HepG2 (cell line): Measurements from ENCODE around the gene MAGI1. TPM values are rescaled to one million over a fixed set of nuclear protein-coding genes. Genes with fewer than 3 reads are reported as not detected.

ENCODE experiments used
- ATAC-seq: fragments of 200-7000 bp; cut with Tn5 transposase; 3 replicates; pipeline ENCODE4 v1.9.1; 2020; ENCODE audit warnings: mild to moderate bottlenecking, moderate library complexity
- BruUV-seq: library from RNA; stranded (reverse); fragments of 400-500 nt; replicated peaks from 2 replicates; lab custom pipeline; 2021; lab: Mats Ljungman, UMichigan
- CTCF ChIA-PET: fragments of 300-600 bp; formaldehyde crosslinking; extraction: SDS; loops from one replicate; lab custom pipeline; 2021; ENCODE audit warnings: low total read pairs, inconsistent platforms, low intra/inter-chr PET ratio; lab: Yijun Ruan, JAX
- POLR2A ChIA-PET: fragments of 350-600 bp; sonication (Branson Sonifier 250); formaldehyde crosslinking; loops from one replicate; lab custom pipeline; 2020; ENCODE audit warnings: antibody characterized with exemption, inconsistent platforms; lab: Yijun Ruan, JAX
- DNase-seq: peaks from one replicate; pipeline ENCODE4 v3.0.0-alpha.2; 2015; ENCODE audit warnings: low spot score
- FAIRE-seq: peaks from 3 replicates; lab custom pipeline; 2011; peaks lifted over from hg19 to GRCh38; lab: Jason Lieb, UNC
- H2AFZ ChIP-seq: one replicate; pipeline ENCODE4 v1.6.1; 2011; ENCODE audit warnings: low read length, inconsistent platforms
- H3K27ac ChIP-seq: fragments of 300-600 bp; 3 replicates; pipeline ENCODE4 v1.8.0; 2011; ENCODE audit warnings: mixed run types, mild to moderate bottlenecking, mixed read lengths, low read length, inconsistent platforms; ENCODE audit not compliant: insufficient read depth; ENCODE audit errors: extremely low read length
- H3K27me3 ChIP-seq, 2 experiments: fragments of 200-600 bp in 1 of 2; 2 replicates in 1 of 2; 3 replicates in 1 of 2; pipeline versions ENCODE4 v1.6.0 to v1.8.0; 2011; ENCODE audit warnings: low read length in 2 of 2, mild to moderate bottlenecking in 2 of 2, moderate library complexity in 2 of 2, inconsistent platforms in 1 of 2; ENCODE audit not compliant: insufficient read depth in 2 of 2, control insufficient read depth in 1 of 2
- H3K36me3 ChIP-seq, 2 experiments: fragments of 200-600 bp in 1 of 2; replicated peaks in 1 of 2; 2 replicates in 1 of 2; 3 replicates in 1 of 2; pipeline versions ENCODE4 v1.5.1 to v1.8.0; 2011; ENCODE audit warnings: low read length in 2 of 2, inconsistent platforms in 1 of 2; ENCODE audit not compliant: insufficient read depth in 2 of 2, control insufficient read depth in 1 of 2
- H3K4me1 ChIP-seq: 2 replicates; pipeline ENCODE4 v1.5.1; 2012; ENCODE audit warnings: low read length, inconsistent platforms; ENCODE audit not compliant: insufficient read depth
- H3K4me2 ChIP-seq: 2 replicates; pipeline ENCODE4 v1.6.0; 2011; ENCODE audit warnings: low read depth, low read length, inconsistent platforms
- H3K4me3 ChIP-seq, 3 experiments: fragments of 200-600 bp in 1 of 3; sonication (generic), shearing (Covaris generic) in 1 of 3; replicated peaks in 1 of 3; 2 replicates each; pipeline ENCODE4 v1.5.1; 2011 to 2016; ENCODE audit warnings: low read length in 3 of 3, inconsistent platforms in 2 of 3, low read depth in 2 of 3, mild to moderate bottlenecking in 2 of 3, control low read depth in 1 of 3, mixed read lengths in 1 of 3; ENCODE audit not compliant: insufficient read depth in 1 of 3
- H3K79me2 ChIP-seq: one replicate; pipeline ENCODE4 v1.6.1; 2011; ENCODE audit warnings: low read length, inconsistent platforms; ENCODE audit not compliant: insufficient read depth
- H3K9ac ChIP-seq: 2 replicates; pipeline ENCODE4 v1.6.0; 2011; ENCODE audit warnings: mild to moderate bottlenecking, low read depth, low read length, inconsistent platforms; ENCODE audit not compliant: insufficient read depth
- H3K9me3 ChIP-seq: 2 replicates; pipeline ENCODE4 v1.5.1; 2012; ENCODE audit warnings: mild to moderate bottlenecking, low read length
- H4K20me1 ChIP-seq: 2 replicates; pipeline ENCODE4 v1.6.0; 2011; ENCODE audit warnings: inconsistent platforms, mild to moderate bottlenecking, low read length, moderate library complexity; ENCODE audit not compliant: insufficient read depth
- ARNTL ChIP-seq: sonication (generic); formaldehyde crosslinking; IDR thresholded peaks from 2 replicates; pipeline ENCODE4 v1.4.0; 2020; ENCODE audit warnings: mild to moderate bottlenecking, missing genetic modification reagents
- CBX1 ChIP-seq: IDR thresholded peaks from one replicate; pipeline ENCODE4 v1.6.1; 2016; ENCODE audit warnings: antibody characterized with exemption, low read depth
- HNRNPH1 ChIP-seq: fragments of 200-400 bp; formaldehyde crosslinking; optimal IDR thresholded peaks from 2 replicates; pipeline ENCODE3; 2017; ENCODE audit warnings: mild to moderate bottlenecking, low read depth, low read length
- KDM5A ChIP-seq: fragments of 200-600 bp; sonication (generic); IDR thresholded peaks from 2 replicates; pipeline ENCODE4 v1.7.0; 2018; ENCODE audit warnings: antibody characterized with exemption, mild to moderate bottlenecking, low read length, borderline replicate concordance
- KLF13 ChIP-seq: sonication (generic); formaldehyde crosslinking; IDR thresholded peaks from 2 replicates; pipeline ENCODE4 v1.4.0; 2020; ENCODE audit warnings: mild to moderate bottlenecking, missing genetic modification reagents
- NFKBIZ ChIP-seq: IDR thresholded peaks from 2 replicates; pipeline ENCODE4 v1.6.1; 2018; ENCODE audit warnings: missing genetic modification reagents, missing compliant biosample characterization
- THRA ChIP-seq: sonication (generic); formaldehyde crosslinking; IDR thresholded peaks from 2 replicates; pipeline ENCODE4 v1.4.0; 2020; ENCODE audit warnings: missing genetic modification reagents, borderline replicate concordance
- ZNF274 ChIP-seq: sonication (generic); formaldehyde crosslinking; IDR thresholded peaks from 2 replicates; pipeline ENCODE4 v1.5.1; 2020; ENCODE audit warnings: mild to moderate bottlenecking, missing genetic modification reagents
- ZNF616 ChIP-seq: sonication (generic); formaldehyde crosslinking; IDR thresholded peaks from 2 replicates; pipeline ENCODE4 v1.5.0; 2020; ENCODE audit warnings: low read depth, mild to moderate bottlenecking, missing genetic modification reagents
- WGBS: methylation state at CpG from one replicate; pipeline ENCODE4 v1.1.6; 2017; ENCODE audit warnings: low lambda C conversion rate; 5-methylcytosine and 5-hydroxymethylcytosine counted together
- in situ Hi-C: cut with HindIII; loops from 2 replicates; pipeline ENCODE4 v1.10.0; 2017; ENCODE audit warnings: low pct_unique_long_range_greater_than_20kb; ENCODE audit not compliant: extremely low pct_ligation_motif_present
- intact Hi-C: fragments of 100-400 bp; cut with micrococcal nuclease; formaldehyde crosslinking; loops from one replicate; pipeline ENCODE4 v1.10.0; 2022; ENCODE audit not compliant: unreplicated experiment
- polyA plus RNA-seq, 8 experiments: library from polyadenylated mRNA; depleted of rRNA in 3 of 8; stranded (reverse) in 7 of 8; unstranded in 1 of 8; fragments of >200 nt; fragmentation: Illumina TruSeq in 4 of 8; extraction: Trizol in 4 of 8; gene quantifications; 2 replicates each; pipeline versions ENCODE4 v1.2.1 to v1.2.3, GENCODE V29; 2011 to 2016; ENCODE audit warnings: low read depth in 4 of 8, missing spikeins in 1 of 8, mixed read lengths in 1 of 8; ENCODE audit not compliant: insufficient read depth in 1 of 8
- total RNA-seq, 5 experiments: library from RNA; depleted of rRNA; stranded (reverse); fragments of >200 nt; fragmentation: Illumina TruSeq; extraction: Trizol; gene quantifications; 2 replicates each; pipeline ENCODE4 v1.2.3, GENCODE V29; 2016; ENCODE audit warnings: low read depth in 1 of 5

MAGI1 gene
- total and polyA plus RNA-seq, 2 of the 13 experiments (the other 11 are each of a cell fraction or from before 2014, with no cell fraction given) = 22.2 to 26.0 TPM

- H3K36me3 ChIP-seq = peaks cover 1 to 9% of the 10 kb centered on the region in 2 experiments; a peak in 3 of 5 replicates
- FAIRE-seq = no peak
- H3K4me3 ChIP-seq = no peak overlapping the region
- H3K9ac ChIP-seq = no peak overlapping the region
- H4K20me1 ChIP-seq = no peaks in the 10 kb centered on the region
- H3K9me3 ChIP-seq = no peaks in the 10 kb centered on the region
- peak overlapping the region; percentile 21 for H3K4me2 ChIP-seq
- H3K4me1 ChIP-seq = peaks cover 31% of the 10 kb centered on the region
- H3K79me2 ChIP-seq = no peaks in the 10 kb centered on the region
- no peak for TF ChIP-seq THRA (CRISPR knock-in tag)
- no peak overlapping the region for H3K27ac ChIP-seq
- no peak for DNase-seq
- intact Hi-C loops = no loop called here
- peak; percentile 43 for ATAC-seq
- H2AFZ ChIP-seq = no peak overlapping the region
- WGBS = 89% methylated on average over 5 of the region's 5 CpGs
- CTCF ChIA-PET = no interaction called here
- in situ Hi-C loops = no loop called here
- POLR2A ChIA-PET = no interaction called here
- H3K27me3 ChIP-seq = no peaks in the 10 kb centered on the region
- no TSS peak for BruUV-seq
These were observed 687.8 kb downstream of the MAGI1 start for GRCh38 chr3:65350801-65351476.

GRCh38 chr3:65348398-65348995, 690.2 kb downstream of the MAGI1 start:
- Histone ChIP-seq H3K27me3 (no peaks in the 10 kb centered on the region), H3K27ac (no peak overlapping the region), H3K36me3 (no peaks in the 10 kb centered on the region), H2AFZ (no peak overlapping the region), H3K9me3 (no peaks in the 10 kb centered on the region), H3K9ac (no peak overlapping the region), H3K4me3 (no peak overlapping the region), H3K4me2 (no peak overlapping the region), H4K20me1 (no peaks in the 10 kb centered on the region), H3K4me1 (peaks cover 31% of the 10 kb centered on the region), H3K79me2 (no peaks in the 10 kb centered on the region)
- 59% methylated on average over 8 of the region's 8 CpGs for WGBS
- TF ChIP-seq HNRNPH1 (no peak), NFKBIZ (CRISPR knock-in tag) (no peak), ZNF616 (CRISPR knock-in tag) (no peak), KLF13 (CRISPR knock-in tag) (no peak), ZNF274 (no peak), ARNTL (no peak), CBX1 (no peak), KDM5A (no peak)
- no TSS peak for BruUV-seq
- in situ Hi-C loops = loop anchor here (10.0 kb wide), 1 partner anchor 386 kb away; no protein-coding TSS in a partner anchor
- ChIA-PET POLR2A (no interaction called here), CTCF (no interaction called here)
- intact Hi-C loops = loop anchor here (10.0 kb wide), 1 partner anchor 406 kb away; no protein-coding TSS in a partner anchor
- peak; percentile 30; the same call in 1 of the 3 replicates for ATAC-seq
- no peak for FAIRE-seq
- DNase-seq = no peak
